HG03097 (cell line): ENCODE data around the gene PSMB4.
"Not testable (repeated sequence)": the region's sequence is repeated elsewhere in the genome, so short reads cannot be mapped to it uniquely, and the experiment has no call there.

ENCODE experiments used
- ATAC-seq: cut with Tn5 transposase; IDR thresholded peaks from one replicate; pipeline ENCODE4 v1.9.1; 2021; ENCODE audit not compliant: unreplicated experiment, low FRiP score

The PSMB4 gene

GRCh38 chr1:151399324-151400171 is at the start of gene PSMB4:
Gene PSMB4 (plus strand): TSS chr1:151399573. CDS start chr1:151399588, 15 bp downstream.
- peak; percentile 67 for ATAC-seq

- not testable (repeated sequence) for ATAC-seq
Measured at GRCh38 chr1:151350323-151350722, 49.0 kb upstream of the PSMB4 start.

- no peak for ATAC-seq
Measured at GRCh38 chr1:151352021-151352718, 47.2 kb upstream of the PSMB4 start.

GRCh38 chr1:151356696-151357095 is 42.7 kb upstream of the PSMB4 start:
- no peak for ATAC-seq

- no peak for ATAC-seq
Measured at GRCh38 chr1:151361883-151362282, 37.5 kb upstream of the PSMB4 start.

- no peak for ATAC-seq
Measured at GRCh38 chr1:151362308-151363155, 36.8 kb upstream of the PSMB4 start.

- ATAC-seq = no peak
Measured at GRCh38 chr1:151364996-151365395, 34.4 kb upstream of the PSMB4 start.

- no peak for ATAC-seq
Measured at GRCh38 chr1:151367658-151368392, 31.5 kb upstream of the PSMB4 start.

- no peak for ATAC-seq
Measured at GRCh38 chr1:151368393-151369301, 30.7 kb upstream of the PSMB4 start.

- no peak for ATAC-seq
Measured at GRCh38 chr1:151369302-151369610, 30.1 kb upstream of the PSMB4 start.

- no peak for ATAC-seq
Measured at GRCh38 chr1:151369621-151370048, 29.7 kb upstream of the PSMB4 start.

GRCh38 chr1:151370211-151370911 is 29.0 kb upstream of the PSMB4 start:
- no peak for ATAC-seq

- ATAC-seq = no peak
Measured at GRCh38 chr1:151371370-151372057, 27.9 kb upstream of the PSMB4 start.

- ATAC-seq = no peak
Measured at GRCh38 chr1:151372058-151372934, 27.1 kb upstream of the PSMB4 start, which contains the start of gene SELENBP1. Gene SELENBP1 (minus strand): TSS chr1:151372705. CDS start chr1:151372641, 64 bp downstream.

- no peak for ATAC-seq
Measured at GRCh38 chr1:151373196-151373595, 26.2 kb upstream of the PSMB4 start.

- no peak for ATAC-seq
Measured at GRCh38 chr1:151377150-151377884, 22.1 kb upstream of the PSMB4 start.
